ENCODE data around the gene RPAP2. TPM values are rescaled to one million over a fixed set of nuclear protein-coding genes. Genes with fewer than 3 reads are reported as not detected.

Gene RPAP2
- total and polyA plus RNA-seq, 2 of the 8 experiments (the other 6 are each of a cell fraction or from before 2014, with no cell fraction given), result 7.9 to 28.4 TPM

- no peaks in the 10 kb centered on the region for H3K9me3 ChIP-seq (ENCODE audit: insufficient read depth in 2 of 2, low read depth in 1 of 2, low read length in 1 of 2)
- POLR2A ChIA-PET (ENCODE audit: partially characterized antibody), result no interaction called here
- no peak overlapping the region for H3K23ac ChIP-seq (ENCODE audit: insufficient read length)
- CTCF ChIA-PET (ENCODE audit: partially characterized antibody), result interaction anchor here (1.2 kb wide), 1 partner anchor 11 kb away, joined by 4 read pairs; no protein-coding TSS in a partner anchor
- no peak for DNase-seq (ENCODE audit: low read depth in 1 of 2, low spot score in 2 of 2)
- no peak overlapping the region for H2AFZ ChIP-seq (ENCODE audit: low read length)
- peaks cover 0 to 6% of the 10 kb centered on the region in 2 experiments for H4K20me1 ChIP-seq (replicated peaks in 1 of 2; ENCODE audit: control insufficient read depth in 1 of 2, insufficient read depth in 2 of 2, low read length in 2 of 2)
- no peak overlapping the region for H3K27ac ChIP-seq (ENCODE audit: low read depth, low read length)
- H3K4me1 ChIP-seq (replicated peaks in 1 of 4; ENCODE audit: control insufficient read depth in 3 of 4, insufficient read depth in 4 of 4, low read length in 3 of 4), result no peaks in the 10 kb centered on the region
- no peak overlapping the region for H3K18ac ChIP-seq (ENCODE audit: extremely low read depth, low read length)
- no peak overlapping the region for H2BK15ac ChIP-seq (ENCODE audit: low read length)
- H3K14ac ChIP-seq (ENCODE audit: insufficient read length), result no peak overlapping the region
- H2AK5ac ChIP-seq (ENCODE audit: low read depth, low read length), result no peak overlapping the region
- H4K8ac ChIP-seq (ENCODE audit: extremely low read depth, insufficient read depth, low read length), result no peak overlapping the region
- no peak overlapping the region for H3K9ac ChIP-seq (replicated peaks in 1 of 4; ENCODE audit: extremely low read depth in 1 of 4, low read depth in 3 of 4, low read length in 3 of 4)
- no peaks in the 10 kb centered on the region for H3K23me2 ChIP-seq (ENCODE audit: low read depth, low read length)
- H3K4me3 ChIP-seq (ENCODE audit: extremely low read depth in 1 of 4, insufficient read depth in 2 of 4, low read depth in 3 of 4, low read length in 4 of 4), result no peak overlapping the region
- H3K4me2 ChIP-seq (ENCODE audit: insufficient read depth in 1 of 2, low read depth in 2 of 2, low read length in 2 of 2), result no peak overlapping the region
- TF ChIP-seq EP300 (IDR thresholded peaks at IDR 0.05; ENCODE audit: borderline replicate concordance in 1 of 2, low read depth in 2 of 2, low read length in 2 of 2) (no peak), TAF1 (IDR thresholded peaks at IDR 0.05; ENCODE audit: low read depth, low read length) (no peak)
- H3K36me3 ChIP-seq (ENCODE audit: control insufficient read depth in 2 of 4, insufficient read depth in 4 of 4, low read length in 3 of 4), result peaks cover 2 to 43% (median 14%) of the 10 kb centered on the region in 4 experiments; a peak in 7 of 8 replicates
- no peak overlapping the region for H2BK20ac ChIP-seq (ENCODE audit: low read length)
- H4K91ac ChIP-seq (replicated peaks; ENCODE audit: insufficient read length, low read length), result no peak overlapping the region
- H3K79me1 ChIP-seq (ENCODE audit: low read depth, low read length), result no peaks in the 10 kb centered on the region
- no peak overlapping the region for H2BK5ac ChIP-seq (ENCODE audit: low read depth, low read length)
- WGBS, 2 experiments (ENCODE audit: extremely low coverage in 1 of 2, insufficient coverage in 1 of 2, insufficient read length in 1 of 2, insufficient replicate concordance in 2 of 2, low coverage in 1 of 2, low lambda C conversion rate in 2 of 2, missing lambda C conversion rate in 1 of 2), result 100% methylated on average over 1 of the region's 1 CpG; no CpG with 5 or more reads in 1 of the 2 experiments
- H2BK12ac ChIP-seq (ENCODE audit: low read depth, low read length), result no peak overlapping the region
- H3K56ac ChIP-seq (replicated peaks; ENCODE audit: insufficient read length, low read depth, low read length), result no peak overlapping the region
- H3K27me3 ChIP-seq (replicated peaks in 1 of 4; ENCODE audit: control insufficient read depth in 3 of 4, extremely low read depth in 1 of 4, insufficient read depth in 3 of 4, low read length in 3 of 4), result no peaks in the 10 kb centered on the region
- no peak overlapping the region for H3K4ac ChIP-seq (replicated peaks; ENCODE audit: insufficient read length, low read depth, low read length)
- no peak for FAIRE-seq
- no peak overlapping the region for H4K5ac ChIP-seq (ENCODE audit: insufficient read length, low read depth, low read length)
- no peak overlapping the region for H2BK120ac ChIP-seq (replicated peaks; ENCODE audit: low read depth, low read length)
- no peaks in the 10 kb centered on the region for H3K79me2 ChIP-seq (ENCODE audit: control insufficient read depth in 1 of 2, insufficient read depth in 2 of 2, low read length in 2 of 2)
Measured at GRCh38 chr1:92273039-92273438, 25.8 kb upstream of the RPAP2 start.

Data from H1 (cell line).